Activated naive CD8-positive, alpha-beta T cell treated with anti-CD3 and anti-CD28 coated beads for 36 hours (primary cell): ENCODE data around the gene NRDE2. TPM values are rescaled to one million over a fixed set of nuclear protein-coding genes. Genes with fewer than 3 reads are reported as not detected.

ENCODE experiments used
- DNase-seq: peaks from one replicate; pipeline ENCODE4 v3.0.0; 2021
- H3K27ac Mint-ChIP-seq: one replicate; pipeline ENCODE4 v1.8.0; 2022; ENCODE audit warnings: mild to moderate bottlenecking, moderate library complexity, mixed read lengths
- H3K27me3 Mint-ChIP-seq: one replicate; pipeline ENCODE4 v1.8.0; 2022; ENCODE audit warnings: mild to moderate bottlenecking, mixed read lengths
- H3K36me3 Mint-ChIP-seq: one replicate; pipeline ENCODE4 v1.8.0; 2021; ENCODE audit warnings: mild to moderate bottlenecking, mixed read lengths
- H3K4me1 Mint-ChIP-seq: one replicate; pipeline ENCODE4 v1.8.0; 2021; ENCODE audit warnings: mixed read lengths
- H3K4me3 Mint-ChIP-seq: one replicate; pipeline ENCODE4 v1.8.0; 2022; ENCODE audit warnings: mild to moderate bottlenecking, moderate library complexity, mixed read lengths
- H3K9me3 Mint-ChIP-seq: one replicate; pipeline ENCODE4 v1.8.0; 2022; ENCODE audit warnings: mixed read lengths
- total RNA-seq, 2 experiments: library from RNA; stranded (reverse); gene quantifications; one replicate each; pipeline ENCODE4 v1.2.3, GENCODE V29; 2021

The NRDE2 gene
- total RNA-seq, result 10 to 100 TPM; 23.2 to 25.4 TPM

- H3K27me3 Mint-ChIP-seq, result peaks cover 10% of the 10 kb centered on the region
- no peaks in the 10 kb centered on the region for H3K9me3 Mint-ChIP-seq
- H3K27ac Mint-ChIP-seq, result peak within 1 kb of the TSS; percentile 93
- DNase-seq, result peak; percentile 98
- peaks cover 24% of the 10 kb centered on the region for H3K4me1 Mint-ChIP-seq
- H3K36me3 Mint-ChIP-seq, result peaks cover 14% of the 10 kb centered on the region
- H3K4me3 Mint-ChIP-seq, result peak within 1 kb of the TSS; percentile 91
Measured at GRCh38 chr14:90331497-90332270, at the start of gene NRDE2. Gene NRDE2 (minus strand): TSS chr14:90331941. CDS start chr14:90331904, 37 bp downstream.

DNA sequence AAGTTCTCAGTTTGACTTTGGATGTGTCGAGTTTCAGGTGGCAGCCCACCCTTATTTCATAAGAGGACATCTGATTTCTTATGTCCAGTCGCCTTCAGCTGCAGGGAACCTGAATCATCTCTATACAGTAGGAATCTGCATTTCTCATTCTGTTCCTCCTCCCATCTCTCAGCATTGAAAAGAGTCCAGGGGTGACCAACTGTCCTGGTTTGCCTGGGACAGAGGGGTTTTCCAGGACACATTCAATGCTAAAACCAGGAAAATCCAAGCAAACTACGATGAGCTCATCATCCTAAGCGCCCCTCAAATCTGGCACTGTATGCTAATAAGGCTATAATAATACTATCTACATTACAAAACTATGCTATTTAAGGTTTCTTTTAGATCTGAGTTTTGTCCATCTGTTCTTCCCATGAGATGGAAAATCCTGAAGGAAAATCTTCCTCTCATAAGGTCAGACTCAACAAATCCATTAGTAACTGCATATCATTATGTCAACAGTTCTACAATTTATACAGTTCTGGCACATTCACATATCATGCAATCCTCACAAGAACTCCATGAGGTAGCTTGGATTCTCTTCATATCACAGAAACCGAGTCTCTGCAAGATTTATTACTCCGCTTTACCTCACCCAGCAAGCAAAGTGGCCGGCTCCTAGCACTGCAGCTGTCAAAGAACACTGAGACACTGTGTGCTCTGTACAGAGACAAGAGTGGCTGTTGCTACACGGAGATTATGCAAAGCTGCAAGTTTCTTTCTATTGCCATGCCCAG, 49.5 kb upstream of the NRDE2 start:
- no peaks in the 10 kb centered on the region for H3K27me3 Mint-ChIP-seq
- H3K4me3 Mint-ChIP-seq, result no peak overlapping the region

GRCh38 chr14:90379106-90379505, 47.4 kb upstream of the NRDE2 start:
- DNase-seq, result no peak
- Mint-ChIP-seq H3K36me3 (no peaks in the 10 kb centered on the region), H3K9me3 (no peaks in the 10 kb centered on the region), H3K27ac (no peak overlapping the region), H3K27me3 (no peaks in the 10 kb centered on the region), H3K4me3 (no peak overlapping the region), H3K4me1 (peaks cover 6% of the 10 kb centered on the region)

More for the DNA sequence above, 49.5 kb upstream of the NRDE2 start:
- Mint-ChIP-seq H3K4me1 (peaks cover 17% of the 10 kb centered on the region), H3K27ac (no peak overlapping the region), H3K9me3 (no peaks in the 10 kb centered on the region), H3K36me3 (no peaks in the 10 kb centered on the region)
- DNase-seq, result no peak

GRCh38 chr14:90378249-90378648, 46.5 kb upstream of the NRDE2 start:
- Mint-ChIP-seq H3K27me3 (no peaks in the 10 kb centered on the region), H3K9me3 (no peaks in the 10 kb centered on the region), H3K4me1 (peaks cover 2% of the 10 kb centered on the region), H3K27ac (no peak overlapping the region), H3K36me3 (no peaks in the 10 kb centered on the region), H3K4me3 (no peak overlapping the region)
- no peak for DNase-seq

GRCh38 chr14:90375934-90376333, 44.2 kb upstream of the NRDE2 start:
- Mint-ChIP-seq H3K4me3 (no peak overlapping the region), H3K36me3 (no peaks in the 10 kb centered on the region), H3K27ac (no peak overlapping the region), H3K9me3 (no peaks in the 10 kb centered on the region), H3K4me1 (peaks cover 2% of the 10 kb centered on the region), H3K27me3 (no peaks in the 10 kb centered on the region)
- no peak for DNase-seq

GRCh38 chr14:90374813-90375212, 43.1 kb upstream of the NRDE2 start:
- H3K9me3 Mint-ChIP-seq, result no peaks in the 10 kb centered on the region
- H3K36me3 Mint-ChIP-seq, result no peaks in the 10 kb centered on the region
- no peaks in the 10 kb centered on the region for H3K27me3 Mint-ChIP-seq
- H3K27ac Mint-ChIP-seq, result no peak overlapping the region
- no peak for DNase-seq
- H3K4me3 Mint-ChIP-seq, result no peak overlapping the region
- no peaks in the 10 kb centered on the region for H3K4me1 Mint-ChIP-seq

GRCh38 chr14:90373887-90374286, 42.1 kb upstream of the NRDE2 start:
- no peak overlapping the region for H3K4me3 Mint-ChIP-seq
- H3K36me3 Mint-ChIP-seq, result no peaks in the 10 kb centered on the region
- H3K27ac Mint-ChIP-seq, result no peak overlapping the region
- DNase-seq, result no peak
- peaks cover 2% of the 10 kb centered on the region for H3K4me1 Mint-ChIP-seq
- H3K27me3 Mint-ChIP-seq, result no peaks in the 10 kb centered on the region
- no peaks in the 10 kb centered on the region for H3K9me3 Mint-ChIP-seq

DNA sequence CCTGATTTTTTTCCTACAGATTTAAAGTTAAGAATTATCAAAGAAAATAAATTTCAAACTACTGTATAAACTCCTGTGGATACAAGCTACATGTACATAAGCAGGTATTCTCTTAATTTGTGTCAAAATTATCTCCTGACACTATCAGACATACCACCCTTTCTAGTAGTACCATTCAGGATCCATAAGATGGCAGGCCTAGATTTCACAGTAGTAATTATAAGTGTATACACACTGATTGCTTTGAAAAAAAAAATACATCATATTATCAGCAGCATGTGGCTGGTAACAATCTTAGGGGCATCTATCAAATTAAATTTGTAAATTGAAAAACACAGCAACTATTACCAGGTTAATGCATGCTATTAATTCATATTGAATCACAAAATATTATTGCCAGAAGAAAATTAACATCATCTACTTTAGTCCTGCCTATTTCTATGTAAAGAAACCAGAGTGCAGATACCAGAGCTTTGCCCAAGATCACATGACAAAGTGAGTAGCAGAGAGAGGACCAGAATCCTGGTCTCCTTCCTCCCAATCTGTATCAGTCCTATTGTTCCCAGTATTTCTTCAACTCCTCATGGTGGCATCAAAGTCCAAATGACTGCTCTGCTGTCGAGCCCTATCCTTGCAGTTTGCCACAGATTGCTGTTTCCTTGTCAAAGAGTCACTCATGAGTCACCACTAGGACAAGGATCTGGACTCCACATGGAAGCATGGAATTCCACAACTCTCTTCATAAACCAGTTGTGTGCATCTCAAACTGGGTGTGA, 37.4 kb upstream of the NRDE2 start:
- H3K36me3 Mint-ChIP-seq, result no peaks in the 10 kb centered on the region
- no peaks in the 10 kb centered on the region for H3K27me3 Mint-ChIP-seq
- no peak overlapping the region for H3K4me3 Mint-ChIP-seq
- DNase-seq, result no peak
- H3K4me1 Mint-ChIP-seq, result peaks cover 2% of the 10 kb centered on the region
- no peak overlapping the region for H3K27ac Mint-ChIP-seq
- no peaks in the 10 kb centered on the region for H3K9me3 Mint-ChIP-seq

GRCh38 chr14:90362558-90362896, 30.8 kb upstream of the NRDE2 start:
- Mint-ChIP-seq H3K27me3 (peaks cover 13% of the 10 kb centered on the region), H3K4me3 (no peak overlapping the region), H3K27ac (no peak overlapping the region), H3K4me1 (no peaks in the 10 kb centered on the region), H3K9me3 (no peaks in the 10 kb centered on the region), H3K36me3 (no peaks in the 10 kb centered on the region)
- no peak for DNase-seq

- peaks cover 13% of the 10 kb centered on the region for H3K27me3 Mint-ChIP-seq
- no peak overlapping the region for H3K27ac Mint-ChIP-seq
- H3K4me3 Mint-ChIP-seq, result no peak overlapping the region
- DNase-seq, result no peak
- H3K9me3 Mint-ChIP-seq, result no peaks in the 10 kb centered on the region
- no peaks in the 10 kb centered on the region for H3K36me3 Mint-ChIP-seq
- H3K4me1 Mint-ChIP-seq, result no peaks in the 10 kb centered on the region
Measured at GRCh38 chr14:90361865-90362557, 30.3 kb upstream of the NRDE2 start.

DNA sequence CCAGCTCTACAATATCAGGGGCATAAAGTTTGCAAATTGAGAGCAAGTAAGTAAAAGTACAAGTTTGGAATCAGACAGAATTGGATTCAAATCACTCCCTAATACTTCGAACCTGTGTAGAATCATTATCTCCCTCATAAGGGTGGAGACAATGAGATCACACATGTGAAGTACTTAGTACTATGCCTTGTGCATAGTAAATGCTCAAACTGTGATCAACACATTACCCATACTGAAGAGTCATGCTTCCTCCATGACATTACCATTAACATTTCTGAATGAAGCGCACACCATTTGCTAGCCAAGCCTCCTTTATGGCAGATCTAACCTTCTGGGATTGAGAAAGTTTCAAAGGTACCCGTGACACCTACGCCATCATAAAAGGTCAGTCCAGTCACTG, 26.6 kb upstream of the NRDE2 start:
- H3K36me3 Mint-ChIP-seq, result no peaks in the 10 kb centered on the region
- no peak overlapping the region for H3K4me3 Mint-ChIP-seq
- H3K4me1 Mint-ChIP-seq, result no peaks in the 10 kb centered on the region
- DNase-seq, result no peak
- H3K9me3 Mint-ChIP-seq, result no peaks in the 10 kb centered on the region
- peaks cover 18% of the 10 kb centered on the region for H3K27me3 Mint-ChIP-seq
- no peak overlapping the region for H3K27ac Mint-ChIP-seq

GRCh38 chr14:90356925-90357324, 25.2 kb upstream of the NRDE2 start:
- no peak for DNase-seq
- Mint-ChIP-seq H3K27ac (no peak overlapping the region), H3K36me3 (no peaks in the 10 kb centered on the region), H3K4me1 (no peaks in the 10 kb centered on the region), H3K9me3 (no peaks in the 10 kb centered on the region), H3K4me3 (no peak overlapping the region), H3K27me3 (peaks cover 12% of the 10 kb centered on the region)

- no peak for DNase-seq
Measured at GRCh38 chr14:90355540-90356518, 24.1 kb upstream of the NRDE2 start.

More at GRCh38 chr14:90355540-90356518, 24.1 kb upstream of the NRDE2 start:
- no peaks in the 10 kb centered on the region for H3K9me3 Mint-ChIP-seq
- H3K27ac Mint-ChIP-seq, result no peak overlapping the region
- H3K4me3 Mint-ChIP-seq, result no peak overlapping the region
- H3K4me1 Mint-ChIP-seq, result no peaks in the 10 kb centered on the region
- H3K27me3 Mint-ChIP-seq, result peaks cover 12% of the 10 kb centered on the region
- no peaks in the 10 kb centered on the region for H3K36me3 Mint-ChIP-seq
